Activated T-helper 17 cell treated with anti-CD3 and anti-CD28 coated beads, Interleukin-2, amount 50 U/mL, for 72 hours (primary cell): ENCODE data around the gene PTGS2. TPM values are rescaled to one million over a fixed set of nuclear protein-coding genes. Genes with fewer than 3 reads are reported as not detected.

ENCODE experiments used
- total RNA-seq, 2 donors: library from RNA; stranded (reverse); gene quantifications; one replicate each; pipeline ENCODE4 v1.2.3, GENCODE V29; 2022

The PTGS2 gene
- total RNA-seq, 2 donors from 2014 or later: 0.17 to 1.1 TPM

Other genes starting within 250 kb of the PTGS2 start
- not detected for gene PDC, start 219.3 kb downstream of the PTGS2 start, total RNA-seq
- under 1 TPM; 0.22 to 0.40 TPM for gene PLA2G4A, start 148.5 kb upstream of the PTGS2 start, total RNA-seq